Fibroblast of skin of back (primary cell): Measurements from ENCODE around the gene SLC39A7.
"Not testable (repeated sequence)": the region's sequence is repeated elsewhere in the genome, so short reads cannot be mapped to it uniquely, and the experiment has no call there.

Experiments
- DNase-seq: peaks from one replicate; pipeline ENCODE4 v3.0.0-alpha.2; 2013

SLC39A7 gene

DNA sequence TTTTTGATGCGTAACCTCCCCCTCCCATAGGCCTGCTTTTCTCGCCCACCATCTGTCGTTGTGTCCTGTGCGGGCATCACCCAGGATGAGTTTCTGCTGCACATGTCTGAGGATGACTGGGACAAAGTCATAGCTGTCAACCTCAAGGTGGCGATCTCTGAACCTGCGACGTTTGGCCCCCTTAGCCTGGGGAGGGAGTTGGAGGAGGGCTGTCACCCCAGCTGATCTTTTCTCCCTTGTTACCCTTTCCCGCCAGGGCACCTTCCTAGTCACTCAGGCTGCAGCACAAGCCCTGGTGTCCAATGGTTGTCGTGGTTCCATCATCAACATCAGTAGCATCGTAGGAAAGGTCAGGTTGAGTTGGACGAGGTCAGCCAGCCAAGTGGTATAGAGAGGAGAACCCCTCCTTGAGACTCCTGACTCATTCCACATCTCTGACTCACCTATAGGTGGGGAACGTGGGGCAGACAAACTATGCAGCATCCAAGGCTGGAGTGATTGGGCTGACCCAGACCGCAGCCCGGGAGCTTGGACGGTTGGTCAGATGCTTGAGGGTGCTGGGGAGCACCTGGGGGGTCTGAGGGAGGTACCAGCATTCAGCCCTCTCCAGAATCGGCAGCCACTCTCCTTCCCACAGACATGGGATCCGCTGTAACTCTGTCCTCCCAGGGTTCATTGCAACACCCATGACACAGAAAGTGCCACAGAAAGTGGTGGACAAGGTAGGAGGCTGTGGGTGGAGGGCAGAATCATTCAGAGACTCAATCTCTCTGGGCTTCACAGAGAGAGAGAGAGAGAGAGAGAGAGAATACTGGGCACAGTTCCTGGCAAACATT lies 4.7 kb downstream of the SLC39A7 start:
- peak; percentile 58 for DNase-seq

DNA sequence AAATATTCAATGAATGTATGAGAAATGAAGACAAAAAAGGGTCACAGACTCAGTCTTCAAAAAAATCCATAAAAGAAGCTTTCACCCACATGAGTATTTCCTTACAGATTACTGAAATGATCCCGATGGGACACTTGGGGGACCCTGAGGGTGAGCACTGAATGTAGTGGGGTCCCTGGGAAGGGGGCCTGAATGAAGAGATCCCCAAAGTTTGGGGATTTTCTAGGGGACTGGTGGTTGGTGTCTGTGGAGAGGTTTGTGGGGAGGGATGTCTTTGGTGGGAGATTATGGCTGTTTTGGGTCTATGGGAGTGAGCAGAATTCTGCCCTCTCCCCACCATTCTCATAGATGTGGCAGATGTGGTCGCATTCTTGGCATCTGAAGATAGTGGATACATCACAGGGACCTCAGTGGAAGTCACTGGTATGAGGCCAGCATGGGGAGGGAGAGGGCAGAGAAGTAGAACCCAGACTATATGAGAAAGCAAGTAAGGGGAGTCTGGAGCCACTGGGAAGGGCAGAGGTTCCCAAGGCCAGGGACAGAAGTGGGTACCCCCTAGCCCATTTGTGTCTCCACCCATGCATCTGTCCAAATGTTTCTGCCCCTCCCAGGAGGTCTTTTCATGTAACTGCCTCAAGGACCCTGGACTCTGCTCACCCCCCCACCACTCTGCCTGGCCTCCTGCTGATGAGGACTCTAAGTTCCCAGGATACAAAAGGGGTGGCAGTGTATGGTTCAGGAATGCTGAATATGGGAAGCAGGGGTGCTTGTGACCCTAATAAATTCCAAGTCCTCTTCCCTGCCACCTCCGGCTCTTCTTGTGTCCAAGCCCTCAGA lies 5.6 kb downstream of the SLC39A7 start:
- DNase-seq, result peak; percentile 61

DNA sequence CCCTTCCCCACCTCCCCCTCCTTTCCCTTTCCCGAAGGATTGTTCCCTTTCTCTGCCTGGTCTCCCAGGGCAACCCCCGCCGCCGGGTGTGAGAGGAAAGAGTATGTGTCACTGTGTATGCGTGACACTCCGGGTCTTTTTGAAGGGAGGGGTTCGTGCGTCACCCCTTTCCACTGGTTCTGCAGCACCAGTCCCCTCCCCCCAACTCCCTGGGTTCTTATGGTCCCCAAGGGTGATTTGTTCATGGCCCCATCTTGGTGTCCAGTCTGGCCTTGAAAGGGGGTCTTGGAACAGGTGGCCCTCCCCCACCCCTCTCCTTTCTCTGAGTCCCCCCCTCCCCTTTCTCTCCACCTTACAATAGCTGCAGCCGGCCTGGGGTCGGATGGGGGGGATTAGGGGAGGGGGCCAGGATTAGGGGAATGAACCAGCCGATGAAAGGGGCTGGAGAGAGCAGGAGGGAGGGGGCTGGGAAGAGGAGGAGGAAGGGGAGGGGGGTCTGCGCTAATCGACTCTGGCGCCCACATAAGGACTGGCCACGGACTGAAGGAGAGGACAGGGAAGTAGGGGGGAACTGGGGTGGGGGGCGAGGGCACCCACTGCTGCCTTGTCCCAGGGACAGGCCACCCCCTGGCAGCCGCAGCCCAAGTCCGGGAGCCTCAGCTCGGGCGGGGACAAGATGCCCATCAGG lies 6.3 kb downstream of the SLC39A7 start:
- peak; percentile 87 for DNase-seq

DNA sequence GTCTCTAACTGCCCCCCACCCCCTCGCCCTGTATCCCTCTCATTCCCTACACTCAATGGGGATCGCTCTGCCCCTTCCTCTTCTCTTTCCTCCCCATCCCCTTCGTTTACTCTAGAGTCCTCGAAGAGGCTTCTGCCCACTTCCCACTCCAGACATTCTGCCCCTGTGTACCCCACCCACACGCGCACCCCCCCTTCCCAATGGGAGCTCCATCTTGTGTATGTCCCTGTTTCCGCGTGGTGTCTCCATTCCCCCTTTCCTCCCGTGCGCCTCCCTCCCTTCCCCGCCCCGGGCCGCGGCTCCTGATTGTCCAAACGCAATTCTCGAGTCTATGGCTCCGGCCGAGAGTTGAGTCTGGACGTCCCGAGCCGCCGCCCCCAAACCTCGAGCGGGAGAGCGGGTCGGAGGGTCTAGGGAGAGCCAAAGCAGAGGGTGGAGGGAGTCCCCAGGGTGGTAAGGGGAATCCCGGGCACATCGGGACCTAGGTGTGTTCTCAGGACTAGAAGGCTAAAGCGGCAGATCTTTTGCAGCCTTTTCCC lies 7.0 kb downstream of the SLC39A7 start:
- peak; percentile 57 for DNase-seq

DNA sequence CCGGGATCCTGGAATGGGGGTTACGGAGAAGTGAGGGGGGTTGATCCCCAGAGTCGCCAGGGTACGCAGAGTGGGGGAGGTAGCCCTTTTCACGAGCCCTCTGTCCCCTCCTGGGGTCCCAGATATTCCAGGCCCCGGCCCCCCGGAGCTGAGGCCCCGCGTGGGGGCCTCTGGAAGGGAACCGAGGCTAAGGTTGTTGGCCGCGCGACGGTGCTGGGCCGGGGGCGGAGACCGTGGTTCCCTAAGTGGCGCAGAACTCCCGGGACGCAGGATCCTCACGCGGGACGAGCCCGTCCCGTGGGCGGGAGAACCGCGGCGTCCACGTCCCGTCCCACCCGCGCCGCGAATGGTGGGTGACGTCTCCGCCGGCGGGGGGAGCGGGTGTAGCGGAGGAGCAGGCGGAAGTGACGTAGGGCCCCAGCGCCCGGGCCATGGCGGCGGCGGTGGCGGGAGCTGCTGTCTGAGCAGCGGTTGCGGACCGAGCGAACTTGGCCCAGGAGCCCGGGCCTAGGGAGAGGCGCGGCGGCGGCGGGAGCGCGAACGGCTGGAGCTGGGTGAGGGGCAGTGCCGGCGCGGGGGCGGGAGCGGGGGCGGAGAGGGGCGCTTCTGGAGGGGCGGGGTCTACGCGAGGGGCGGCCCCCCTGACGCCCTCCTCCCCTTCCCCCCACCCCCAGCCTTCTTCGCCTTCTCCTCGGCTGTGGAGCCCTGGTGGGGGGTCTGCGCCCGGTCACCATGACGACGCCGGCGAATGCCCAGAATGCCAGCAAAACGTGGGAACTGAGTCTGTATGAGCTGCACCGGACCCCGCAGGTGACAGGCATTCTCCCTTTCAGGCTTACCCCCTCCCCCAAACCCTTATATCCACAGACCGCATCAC lies 7.7 kb downstream of the SLC39A7 start, which contains the start of gene RING1:
TSS of gene RING1 (plus strand) at position 410 of the 877 bp plus-strand sequence. CDS start at position 733, 323 bp downstream.
- peak; percentile 74 for DNase-seq

DNA sequence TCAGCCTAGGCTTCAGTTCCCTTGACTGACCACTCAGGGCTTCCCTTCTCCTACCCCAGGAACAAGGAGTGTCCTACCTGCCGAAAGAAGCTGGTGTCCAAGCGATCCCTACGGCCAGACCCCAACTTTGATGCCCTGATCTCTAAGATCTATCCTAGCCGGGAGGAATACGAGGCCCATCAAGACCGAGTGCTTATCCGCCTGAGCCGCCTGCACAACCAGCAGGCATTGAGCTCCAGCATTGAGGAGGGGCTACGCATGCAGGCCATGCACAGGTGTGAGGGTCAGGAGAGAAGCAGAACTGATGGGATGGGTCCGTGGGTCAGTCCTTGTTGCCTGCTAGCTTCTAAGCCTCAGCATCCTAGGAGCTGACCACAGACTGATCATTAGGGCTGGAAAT lies 9.2 kb downstream of the SLC39A7 start:
- DNase-seq, result no peak

DNA sequence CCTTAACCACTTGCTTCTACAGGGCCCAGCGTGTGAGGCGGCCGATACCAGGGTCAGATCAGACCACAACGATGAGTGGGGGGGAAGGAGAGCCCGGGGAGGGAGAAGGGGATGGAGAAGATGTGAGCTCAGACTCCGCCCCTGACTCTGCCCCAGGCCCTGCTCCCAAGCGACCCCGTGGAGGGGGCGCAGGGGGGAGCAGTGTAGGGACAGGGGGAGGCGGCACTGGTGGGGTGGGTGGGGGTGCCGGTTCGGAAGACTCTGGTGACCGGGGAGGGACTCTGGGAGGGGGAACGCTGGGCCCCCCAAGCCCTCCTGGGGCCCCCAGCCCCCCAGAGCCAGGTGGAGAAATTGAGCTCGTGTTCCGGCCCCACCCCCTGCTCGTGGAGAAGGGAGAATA lies 10.5 kb downstream of the SLC39A7 start:
- no peak for DNase-seq

DNA sequence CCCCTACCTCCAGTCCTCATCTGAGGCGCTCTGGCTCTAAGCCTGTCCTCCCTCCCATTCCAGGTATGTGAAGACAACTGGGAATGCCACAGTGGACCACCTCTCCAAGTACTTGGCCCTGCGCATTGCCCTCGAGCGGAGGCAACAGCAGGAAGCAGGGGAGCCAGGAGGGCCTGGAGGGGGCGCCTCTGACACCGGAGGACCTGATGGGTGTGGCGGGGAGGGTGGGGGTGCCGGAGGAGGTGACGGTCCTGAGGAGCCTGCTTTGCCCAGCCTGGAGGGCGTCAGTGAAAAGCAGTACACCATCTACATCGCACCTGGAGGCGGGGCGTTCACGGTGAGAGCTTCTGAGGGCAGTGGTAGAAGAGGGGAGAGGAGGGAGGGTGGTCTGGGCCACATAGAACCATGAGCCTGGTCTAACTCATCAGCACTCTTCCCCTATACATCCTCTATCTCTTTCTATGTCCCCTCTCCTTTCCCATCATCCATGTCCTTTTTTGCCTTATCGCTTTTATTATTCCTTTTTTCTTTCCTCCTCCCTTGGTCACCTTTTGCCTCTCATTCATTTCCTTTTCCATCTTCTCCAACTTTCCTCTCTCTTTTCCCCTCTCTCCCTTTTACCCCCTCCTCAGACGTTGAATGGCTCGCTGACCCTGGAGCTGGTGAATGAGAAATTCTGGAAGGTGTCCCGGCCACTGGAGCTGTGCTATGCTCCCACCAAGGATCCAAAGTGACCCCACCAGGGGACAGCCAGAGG lies 11.2 kb downstream of the SLC39A7 start:
- DNase-seq, result no peak

DNA sequence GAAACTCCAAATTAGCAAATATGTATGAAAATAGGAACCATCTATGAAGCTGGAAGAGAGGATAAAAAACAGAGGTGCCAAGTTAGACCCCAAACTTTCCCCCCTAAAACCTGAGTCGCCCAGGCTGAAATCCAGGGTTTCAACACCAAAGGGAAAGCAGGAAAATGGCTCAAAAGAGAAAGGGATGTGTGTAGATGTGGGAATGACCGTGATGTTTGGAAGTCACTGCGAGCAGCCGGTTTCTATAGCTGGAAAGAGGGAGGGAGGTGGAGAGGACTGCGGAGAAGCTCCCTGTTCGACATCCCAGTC lies 12.1 kb downstream of the SLC39A7 start:
- DNase-seq, result no peak

DNA sequence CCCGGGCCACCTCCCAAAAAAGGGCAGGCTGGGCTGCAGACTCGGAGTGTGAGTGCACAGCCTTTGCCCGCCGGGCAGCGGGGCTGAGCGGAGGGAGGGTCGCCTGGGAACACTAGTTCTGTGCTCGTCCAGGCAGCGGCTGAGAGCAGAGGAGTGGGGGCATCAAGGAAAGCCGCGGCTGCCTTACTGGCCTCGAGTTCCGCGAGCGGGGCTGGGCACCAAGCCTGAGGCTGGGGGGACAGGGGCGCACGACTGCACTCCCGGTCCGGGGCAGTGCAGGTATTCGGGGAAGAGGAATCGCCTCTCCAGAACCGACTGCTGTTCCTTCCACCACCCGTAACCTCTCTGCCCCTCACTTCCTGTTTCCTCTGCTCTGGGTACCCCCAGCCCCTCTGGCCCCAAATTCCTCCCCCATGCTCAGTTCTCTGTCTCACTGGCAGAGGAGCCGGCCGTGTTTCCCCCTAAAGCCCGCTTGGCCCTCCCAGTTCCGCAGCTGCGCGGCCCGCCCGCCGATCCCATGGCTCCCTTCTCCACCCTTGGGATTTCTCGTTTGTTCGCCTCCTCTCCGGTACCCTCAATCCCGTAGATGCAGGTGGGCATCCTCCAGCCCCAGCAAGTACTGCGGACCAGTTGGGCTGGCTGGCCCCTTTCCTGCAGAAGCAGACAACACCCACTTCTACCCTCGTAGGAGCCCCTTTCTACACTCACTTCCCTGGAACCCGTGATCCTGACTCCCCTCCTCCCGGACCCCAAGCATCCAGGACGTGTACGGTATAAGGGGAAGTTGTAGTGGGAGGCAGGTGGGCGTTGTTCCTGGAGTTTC lies 12.7 kb downstream of the SLC39A7 start:
- no peak for DNase-seq

DNA sequence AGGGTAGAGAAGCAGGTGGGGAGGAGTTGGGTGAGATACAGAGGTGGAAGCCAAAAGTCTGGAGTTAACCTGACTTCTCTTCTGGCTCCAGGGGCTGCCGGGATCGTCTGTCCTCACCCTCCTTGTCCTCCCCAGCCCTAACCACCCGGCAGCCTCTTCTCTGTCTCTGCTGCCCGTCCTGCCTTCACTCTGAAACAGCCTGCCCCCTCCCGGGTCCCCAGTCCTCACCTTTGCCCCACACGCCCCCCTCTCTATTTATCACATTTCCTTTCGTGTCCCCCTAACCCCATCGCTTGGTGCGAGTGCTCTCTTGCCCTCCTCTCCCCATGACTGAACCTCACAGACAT lies 13.3 kb downstream of the SLC39A7 start:
- DNase-seq, result no peak

DNA sequence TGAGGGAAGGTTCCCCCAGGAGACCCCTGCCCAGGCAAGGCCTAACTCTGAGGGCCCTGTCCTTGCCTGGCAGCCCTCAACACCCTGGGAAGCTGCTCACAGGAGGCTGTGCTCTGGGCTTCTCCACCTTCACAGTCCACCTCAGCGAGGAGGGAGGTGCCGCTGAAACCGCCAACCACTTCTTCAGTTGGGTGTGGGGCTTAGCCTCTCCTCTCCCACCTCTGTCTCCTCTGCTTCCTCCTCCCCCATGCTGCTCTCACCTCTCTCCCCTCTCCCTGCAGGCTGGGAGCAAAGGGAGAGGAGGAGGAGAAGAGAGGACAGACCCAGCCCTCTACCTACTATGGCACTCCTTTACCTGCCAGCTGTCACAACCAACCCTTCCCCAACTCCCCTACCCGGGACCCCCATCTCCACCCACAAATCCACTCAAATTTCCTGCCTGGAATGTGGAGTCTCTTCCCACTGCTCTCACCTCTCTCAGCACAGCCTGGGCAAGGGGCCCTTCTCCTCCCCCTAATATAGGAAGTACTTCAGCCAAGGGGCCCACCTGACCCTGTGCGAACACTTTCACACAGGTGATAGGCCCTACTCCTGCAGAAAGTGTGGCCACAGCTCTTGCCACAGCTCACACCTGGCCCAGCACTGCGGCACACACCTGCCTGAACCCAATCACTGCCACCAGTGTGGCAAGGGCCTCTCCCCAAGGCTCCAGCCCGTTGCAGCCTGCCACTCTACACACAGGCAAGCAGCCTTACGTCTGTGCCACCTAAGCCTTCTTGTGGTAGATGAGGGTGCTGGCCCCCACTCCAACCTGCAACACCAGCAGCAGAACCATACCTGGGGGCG lies 14.8 kb downstream of the SLC39A7 start:
- DNase-seq, result no peak

DNA sequence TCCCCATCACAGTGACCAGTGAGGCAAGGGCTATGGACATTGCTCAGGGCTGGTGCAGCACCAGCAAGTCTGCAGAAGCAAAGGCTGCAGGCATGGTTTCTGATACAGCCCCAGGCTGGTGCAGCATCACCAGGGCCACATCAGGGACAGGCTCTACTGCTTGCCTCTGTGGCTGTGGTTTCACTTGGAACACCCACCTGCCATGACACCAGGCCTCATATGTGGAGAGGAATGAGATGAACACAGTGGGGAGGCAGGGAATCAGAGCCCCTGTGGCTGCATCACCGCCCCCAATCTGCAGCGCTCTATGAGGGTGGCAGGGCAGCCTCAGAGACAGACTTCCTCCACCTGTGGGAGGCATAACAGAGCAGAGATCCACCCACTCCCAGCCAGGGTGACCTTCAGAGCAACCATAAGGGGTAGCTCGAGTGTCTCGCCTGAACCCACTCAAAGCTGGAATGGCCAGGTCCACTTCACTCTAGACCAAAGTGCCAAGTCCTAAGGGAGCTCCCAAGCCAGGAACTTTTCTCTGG lies 15.5 kb downstream of the SLC39A7 start:
- DNase-seq, result no peak

DNA sequence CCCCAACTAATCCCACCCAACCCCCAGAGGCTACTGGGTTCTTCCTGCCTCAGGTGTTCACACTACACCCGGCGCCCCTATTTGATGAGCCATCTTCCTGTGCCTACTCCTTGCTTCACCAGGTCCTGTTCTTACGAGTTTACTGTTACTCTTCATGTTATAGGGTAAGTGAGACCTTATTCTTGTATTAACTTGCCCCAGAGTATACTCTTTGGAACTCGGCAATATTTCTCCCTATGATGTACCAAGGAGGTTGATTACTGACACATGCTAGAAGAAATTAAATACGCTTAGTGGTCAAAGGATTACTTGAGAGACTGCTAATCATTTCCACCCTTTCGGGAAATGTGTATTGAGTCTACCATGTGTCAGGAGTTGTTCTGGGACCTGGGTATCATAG lies 16.6 kb downstream of the SLC39A7 start:
- DNase-seq, result no peak

DNA sequence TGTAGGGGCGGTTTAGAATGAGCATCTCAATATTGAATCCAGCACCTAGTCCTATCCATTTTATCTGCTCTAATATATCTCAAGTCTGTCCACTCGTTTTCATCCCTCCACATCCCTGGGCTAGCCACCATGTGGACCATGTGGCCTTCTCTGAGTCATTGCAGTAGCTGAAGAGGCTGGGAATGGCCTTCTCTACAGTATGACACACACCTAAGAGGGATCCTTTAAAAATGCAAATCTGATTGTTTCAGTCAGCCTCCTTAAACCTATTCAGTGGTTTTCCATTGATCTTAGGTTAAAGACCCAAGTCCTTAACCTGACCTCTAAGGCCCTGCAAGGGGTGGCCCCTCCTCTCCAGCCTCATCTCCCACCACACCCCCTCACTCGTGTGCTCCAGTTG lies 17.0 kb downstream of the SLC39A7 start:
- DNase-seq, result no peak

DNA sequence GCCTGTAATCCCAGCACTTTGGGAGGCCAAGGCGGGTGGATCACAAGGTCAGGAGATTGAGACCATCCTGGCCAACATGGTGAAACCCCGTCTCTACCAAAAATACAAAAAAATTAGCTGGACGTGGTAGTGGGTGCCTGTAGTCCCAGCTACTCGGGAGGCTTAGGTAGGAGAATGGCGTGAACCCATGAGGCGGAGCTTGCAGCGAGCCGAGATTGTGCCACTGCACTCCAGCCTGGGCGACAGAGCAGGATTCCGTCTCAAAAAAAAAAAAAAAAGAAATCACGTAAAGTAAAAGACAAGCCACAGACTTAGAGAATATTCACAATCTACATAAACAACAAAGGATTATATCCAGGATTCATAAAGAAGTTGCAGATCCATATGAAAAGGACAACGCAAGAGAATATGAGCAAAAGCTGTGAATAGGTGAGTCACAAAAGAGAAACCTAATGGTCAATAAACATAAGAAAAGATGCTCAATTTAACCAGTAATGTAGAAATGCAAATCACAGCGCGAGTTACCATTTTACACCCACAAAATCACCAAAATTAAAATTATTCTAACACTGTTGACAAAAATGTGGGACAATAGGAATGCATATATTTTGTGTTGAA lies 25.9 kb downstream of the SLC39A7 start:
- not testable (repeated sequence) for DNase-seq

DNA sequence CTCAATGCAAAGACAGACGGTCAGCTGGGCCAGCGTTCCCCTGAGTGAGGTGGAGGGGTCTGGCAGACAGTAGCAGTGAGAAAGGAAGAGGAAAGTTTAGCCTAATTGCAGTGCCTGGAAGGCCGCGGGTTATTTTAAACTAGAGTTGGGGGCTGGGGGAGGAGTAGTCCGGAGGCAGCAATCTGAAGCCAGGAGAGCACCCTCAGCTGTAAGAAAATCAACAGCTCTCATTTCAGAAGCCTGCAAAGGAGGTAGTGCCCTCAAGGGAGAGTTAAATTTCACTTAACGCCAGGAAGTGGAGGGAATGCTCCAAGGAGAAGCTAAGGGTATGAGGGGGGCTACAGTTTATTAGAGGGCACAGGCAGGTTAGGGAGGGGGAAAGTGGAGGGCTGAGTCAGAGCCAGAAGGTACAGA lies 34.6 kb downstream of the SLC39A7 start:
- no peak for DNase-seq

DNA sequence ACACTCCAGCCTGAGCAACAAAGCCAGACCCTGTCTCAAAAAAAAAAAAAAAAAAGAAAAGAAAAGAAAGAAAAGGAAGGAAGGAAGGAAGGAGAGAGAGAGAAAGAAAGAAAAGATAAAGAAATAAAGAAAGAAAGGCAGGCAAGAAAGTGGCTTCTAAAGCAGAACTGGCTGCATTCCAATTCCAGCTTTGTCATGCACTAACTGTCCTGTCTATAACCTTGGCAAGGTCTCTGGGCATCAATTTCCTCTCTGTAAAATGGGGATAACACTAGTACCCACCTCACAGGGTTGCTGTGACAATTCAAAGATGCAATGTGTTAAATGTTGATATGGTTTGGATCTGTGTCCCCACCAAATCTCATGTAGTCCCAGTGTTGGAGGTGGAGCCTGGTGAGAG lies 35.7 kb downstream of the SLC39A7 start:
- DNase-seq, result no peak

DNA sequence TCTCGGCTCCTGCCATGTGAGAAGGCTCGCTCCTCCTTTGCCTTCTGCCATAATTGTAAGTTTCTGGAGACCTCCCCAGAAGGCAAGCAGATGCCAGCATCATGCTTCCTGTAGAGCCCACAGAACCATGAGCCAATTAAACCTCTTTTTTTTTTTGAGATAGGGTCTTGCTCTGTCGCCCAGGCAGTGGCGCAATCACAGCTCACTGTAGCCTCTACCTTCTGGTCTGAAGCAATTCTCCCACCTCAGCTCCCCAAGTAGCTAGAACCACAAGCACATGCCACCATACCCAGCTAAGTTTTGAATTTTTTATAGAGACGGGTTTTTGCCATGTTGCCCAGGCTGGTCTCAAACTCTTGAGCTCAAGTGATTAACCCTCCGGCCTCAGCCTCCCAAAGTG lies 36.2 kb downstream of the SLC39A7 start:
- no peak for DNase-seq
